HG03095 (cell line): Measurements from ENCODE around the gene PLEKHN1.
"Not testable (repeated sequence)": the region's sequence is repeated elsewhere in the genome, so short reads cannot be mapped to it uniquely, and the experiment has no call there.

Experiments used
- ATAC-seq: cut with Tn5 transposase; IDR thresholded peaks from one replicate; pipeline ENCODE4 v1.9.1; 2021; ENCODE audit warnings: moderate library complexity; ENCODE audit not compliant: unreplicated experiment

The PLEKHN1 gene

GRCh38 chr1:973459-974292 is 7.4 kb downstream of the PLEKHN1 start:
- no peak for ATAC-seq

DNA sequence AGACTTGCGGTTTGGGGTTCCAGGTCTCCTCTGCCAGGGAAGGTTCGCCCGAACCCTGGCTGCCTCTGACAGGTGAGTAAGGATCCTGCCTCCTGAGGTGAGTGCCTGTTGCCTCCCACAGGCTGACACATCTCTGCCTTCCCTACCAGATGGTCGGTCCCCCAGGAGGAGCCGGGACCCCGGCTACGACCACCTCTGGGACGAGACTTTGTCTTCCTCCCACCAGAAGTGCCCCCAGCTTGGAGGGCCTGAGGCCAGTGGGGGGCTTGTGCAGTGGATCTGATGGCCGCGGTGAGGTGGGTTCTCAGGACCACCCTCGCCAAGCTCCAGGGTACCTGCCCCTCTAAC is 8.0 kb downstream of the PLEKHN1 start:
- ATAC-seq: no peak

GRCh38 chr1:974687-975328 is 8.5 kb downstream of the PLEKHN1 start:
- no peak for ATAC-seq

GRCh38 chr1:975365-975764 is 9.1 kb downstream of the PLEKHN1 start:
- no peak for ATAC-seq

DNA sequence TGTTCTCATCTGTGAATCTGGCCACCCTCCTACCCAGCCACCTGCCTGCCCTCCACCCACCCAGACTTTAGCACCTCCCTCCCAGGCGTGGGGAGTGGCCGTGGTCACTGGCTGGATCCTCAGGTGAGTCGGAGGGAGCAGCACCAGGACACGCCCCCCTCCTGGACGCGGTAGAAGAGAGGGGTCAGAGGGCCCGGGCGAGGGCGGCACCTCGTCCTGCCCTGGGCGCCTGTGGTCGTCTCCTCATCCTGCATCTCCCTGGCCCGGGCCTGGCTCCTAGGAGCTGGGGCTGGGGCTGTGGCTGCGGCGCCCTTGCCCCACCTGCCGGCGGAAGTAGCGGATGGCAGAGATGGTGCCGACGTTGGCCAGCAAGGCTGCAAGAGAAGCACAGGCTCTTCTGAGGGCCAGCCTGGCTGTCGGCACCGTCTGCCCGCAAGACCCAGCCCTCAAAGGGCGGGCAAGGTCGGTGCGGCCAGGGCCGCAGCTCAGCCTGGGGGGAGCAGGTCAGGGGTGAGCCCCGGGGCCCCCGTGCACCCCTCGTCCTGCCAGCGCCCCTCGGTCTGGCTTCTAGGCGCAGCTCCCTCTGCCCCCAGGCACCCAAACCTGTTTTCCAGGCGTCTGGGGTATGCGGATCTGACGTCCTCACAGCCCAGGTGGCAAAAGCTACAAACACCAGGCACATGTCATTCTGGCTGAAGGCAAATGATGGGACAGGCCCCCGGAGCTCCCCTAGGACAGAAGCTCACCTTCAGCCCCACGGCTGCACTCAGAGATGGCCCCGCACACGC is 9.8 kb downstream of the PLEKHN1 start:
- no peak for ATAC-seq

DNA sequence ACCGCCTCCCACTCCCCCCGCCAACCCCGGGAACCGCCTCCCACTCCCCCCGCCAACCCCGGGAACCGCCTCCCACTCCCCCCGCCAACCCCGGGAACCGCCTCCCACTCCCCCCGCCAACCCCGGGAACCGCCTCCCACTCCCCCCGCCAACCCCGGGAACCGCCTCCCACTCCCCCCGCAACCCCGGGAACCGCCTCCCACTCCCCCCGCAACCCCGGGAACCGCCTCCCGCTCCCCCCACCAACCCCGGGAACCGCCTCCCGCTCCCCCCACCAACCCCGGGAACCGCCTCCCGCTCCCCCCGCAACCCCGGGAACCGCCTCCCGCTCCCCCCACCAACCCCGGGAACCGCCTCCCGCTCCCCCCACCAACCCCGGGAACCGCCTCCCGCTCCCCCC is 10.5 kb downstream of the PLEKHN1 start:
- not testable (repeated sequence) for ATAC-seq

GRCh38 chr1:978069-978834 is 12.0 kb downstream of the PLEKHN1 start:
- no peak for ATAC-seq

DNA sequence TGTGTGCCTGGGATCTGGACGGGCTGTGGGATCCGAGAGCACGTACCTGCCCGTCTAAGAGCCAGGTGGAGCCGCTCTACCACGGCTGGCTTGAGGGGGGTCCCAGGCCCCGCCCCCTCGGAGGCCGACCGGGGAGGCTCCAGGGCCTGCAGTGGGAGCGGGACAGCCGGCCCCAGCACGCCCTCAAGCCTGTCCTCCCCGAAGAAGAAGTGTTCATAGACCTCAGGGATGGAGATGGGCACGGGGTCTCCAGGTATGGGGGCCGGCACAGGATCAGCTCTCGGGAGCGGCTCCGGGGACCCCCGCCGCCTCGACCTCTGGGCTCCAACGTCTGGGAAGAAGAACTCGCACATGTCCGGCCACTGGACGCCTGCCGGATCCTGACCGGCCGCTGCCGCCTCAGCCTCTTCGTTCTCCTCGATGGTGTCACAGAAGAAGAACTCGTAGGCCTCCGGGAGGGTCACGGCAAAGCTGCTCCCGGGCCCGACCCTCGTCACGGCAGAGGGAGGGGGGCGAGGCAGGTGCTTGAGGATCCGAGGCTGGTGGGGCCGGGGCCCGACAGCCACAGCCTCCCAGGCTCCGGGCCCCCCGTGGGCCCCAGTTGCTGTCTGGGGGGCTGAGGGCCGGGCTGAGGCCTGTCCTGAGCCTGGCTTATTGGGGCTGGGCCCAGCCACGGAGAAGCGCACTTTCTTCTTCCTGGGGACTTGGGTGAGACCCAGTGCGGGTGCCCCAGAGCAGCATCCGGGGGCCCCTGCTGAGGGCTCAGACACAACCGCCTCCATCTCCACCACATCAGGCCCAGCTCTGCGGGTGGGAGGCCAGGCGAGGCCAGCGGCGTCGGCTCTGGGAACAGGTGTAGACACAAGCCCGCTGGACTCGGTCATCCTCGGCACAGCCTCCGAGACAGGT is 12.8 kb downstream of the PLEKHN1 start:
- no peak for ATAC-seq

GRCh38 chr1:979744-980072 is 13.4 kb downstream of the PLEKHN1 start:
- no peak for ATAC-seq

- ATAC-seq: no peak
Measured at GRCh38 chr1:980137-980571, 13.9 kb downstream of the PLEKHN1 start.

DNA sequence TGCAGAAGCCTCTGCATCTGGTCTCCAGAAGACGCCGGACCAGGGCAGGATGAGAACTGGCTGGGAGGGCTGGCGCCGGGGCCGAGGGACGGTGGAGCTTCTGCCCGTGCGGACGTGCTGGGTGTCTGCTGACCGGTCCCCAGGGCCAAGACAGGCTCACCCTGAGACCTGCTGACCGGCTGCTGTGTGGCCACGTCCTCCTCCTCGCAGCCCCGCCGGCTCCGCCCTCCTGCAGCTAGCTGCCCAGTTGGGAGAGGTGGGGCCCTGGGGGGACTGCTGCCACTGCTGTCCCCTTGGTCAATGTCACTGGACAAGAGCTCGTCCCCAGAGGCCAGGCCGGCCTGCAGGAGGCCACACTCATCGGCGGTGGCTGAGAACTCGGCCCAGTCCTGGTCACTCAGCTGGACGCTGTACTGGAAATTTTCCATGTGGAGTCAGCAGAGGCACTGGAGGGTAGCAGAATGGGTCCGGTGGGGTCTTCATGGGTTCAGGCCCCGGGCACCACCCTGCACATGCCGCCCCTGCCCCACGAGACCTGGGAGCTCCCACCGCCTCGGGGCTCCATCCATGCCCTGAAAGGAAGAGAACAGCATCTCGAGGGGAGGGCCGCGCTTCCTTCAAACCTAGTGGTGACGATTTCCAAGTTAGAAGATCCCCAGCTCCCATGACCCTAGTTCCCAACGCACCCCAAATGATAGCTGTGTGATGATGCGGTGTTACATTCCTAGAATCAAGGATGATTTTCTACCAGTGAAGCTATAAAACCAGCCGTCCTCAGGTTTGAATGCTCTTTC is 14.5 kb downstream of the PLEKHN1 start:
- ATAC-seq: no peak

- ATAC-seq: no peak
Measured at GRCh38 chr1:981491-981954, 15.2 kb downstream of the PLEKHN1 start.

- no peak for ATAC-seq
Measured at GRCh38 chr1:981955-982558, 15.8 kb downstream of the PLEKHN1 start, which contains the start of gene PERM1. Gene PERM1 (minus strand): TSS chr1:982093. CDS start chr1:981029, 1,064 bp downstream.

DNA sequence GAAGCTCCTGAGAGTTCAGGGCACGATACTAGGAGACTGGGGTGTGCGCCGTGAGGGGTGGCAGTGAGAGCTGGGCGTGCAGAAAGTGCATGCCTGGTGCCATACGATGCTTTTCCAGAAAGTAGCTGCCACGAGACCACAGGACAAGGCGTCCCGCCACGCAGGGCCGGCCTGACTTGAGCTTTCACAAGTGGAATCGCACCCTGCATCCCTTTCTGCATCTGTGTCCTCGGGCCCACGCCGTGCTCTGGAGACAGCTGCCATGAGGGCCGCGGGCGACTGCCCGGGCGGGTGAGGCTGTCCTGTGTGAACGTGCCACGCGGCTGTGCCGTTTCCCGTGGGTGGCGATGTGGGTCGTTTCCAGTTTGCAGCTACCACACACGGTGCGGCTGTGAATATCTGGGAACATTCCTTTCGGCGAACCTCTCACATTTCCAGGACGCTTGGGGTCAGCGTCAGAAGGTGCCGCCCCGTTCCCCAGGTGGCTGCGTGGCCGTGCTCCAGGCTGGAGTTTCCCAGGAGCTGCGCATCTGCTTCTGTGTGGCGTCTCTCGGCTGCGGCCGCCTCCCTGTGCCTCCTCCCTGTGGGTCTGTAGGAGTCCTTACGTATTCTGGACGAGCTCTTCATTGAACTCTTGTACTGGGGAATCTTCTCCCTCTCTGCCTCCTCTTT is 16.6 kb downstream of the PLEKHN1 start:
- no peak for ATAC-seq

GRCh38 chr1:983798-984475 is 17.7 kb downstream of the PLEKHN1 start:
- ATAC-seq: no peak

GRCh38 chr1:984476-984814 is 18.2 kb downstream of the PLEKHN1 start:
- ATAC-seq: no peak

DNA sequence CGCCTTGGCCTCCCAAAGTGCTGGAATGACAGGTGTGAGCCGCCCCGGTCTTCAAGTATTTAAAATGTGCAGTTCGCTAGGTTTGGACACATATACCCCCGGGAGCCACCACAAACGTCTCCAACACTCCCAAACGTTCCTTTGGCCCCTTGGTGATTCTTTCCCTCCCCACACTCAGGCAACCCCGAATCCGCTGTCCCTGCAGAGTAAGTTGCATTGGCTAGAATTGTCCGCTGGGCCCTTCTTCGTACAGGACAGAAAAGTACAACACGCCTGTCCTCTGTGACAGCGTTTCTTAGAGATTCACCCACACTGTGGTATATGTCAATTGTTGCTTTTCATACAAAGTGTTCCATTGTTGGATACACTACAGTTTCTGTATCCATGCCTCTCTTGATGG is 18.8 kb downstream of the PLEKHN1 start:
- ATAC-seq: no peak

- not testable (repeated sequence) for ATAC-seq
Measured at GRCh38 chr1:988061-988460, 21.8 kb downstream of the PLEKHN1 start.
